GM13976 (cell line): ENCODE results near the gene MEF2C.

Experiments used
- DNase-seq: peaks from one replicate; pipeline ENCODE4 v3.0.0; 2012; ENCODE audit warnings: low spot score
- CTCF ChIP-seq: IDR thresholded peaks from 2 replicates; pipeline ENCODE4 v1.5.1; 2012; ENCODE audit warnings: borderline replicate concordance, mild to moderate bottlenecking; ENCODE audit not compliant: insufficient read depth; ENCODE audit errors: extremely low read depth, missing control alignments, control extremely low read depth
- in situ Hi-C: fragments of 300-500 bp; cut with MboI; formaldehyde crosslinking; loops from one replicate; pipeline ENCODE4 v1.12.0; 2022; ENCODE audit warnings: low sequenced_read_pairs, mixed read lengths, inconsistent platforms; ENCODE audit not compliant: unreplicated experiment

Gene MEF2C

GRCh38 chr5:88695232-88695631 lies 187.8 kb downstream of the MEF2C start:
- no peak for TF ChIP-seq CTCF
- in situ Hi-C loops = no loop called here
- DNase-seq = no peak

GRCh38 chr5:88694023-88694679 lies 188.8 kb downstream of the MEF2C start:
- in situ Hi-C loops = no loop called here
- peak; percentile 12 for DNase-seq
- no peak for TF ChIP-seq CTCF

GRCh38 chr5:88693071-88693932 lies 189.7 kb downstream of the MEF2C start:
- in situ Hi-C loops = no loop called here
- no peak for TF ChIP-seq CTCF
- DNase-seq = peak; percentile 29

- TF ChIP-seq CTCF = no peak
- DNase-seq = peak; percentile 33
- in situ Hi-C loops = no loop called here
Measured at GRCh38 chr5:88691945-88692868, 190.8 kb downstream of the MEF2C start.

GRCh38 chr5:88691230-88691582 lies 191.8 kb downstream of the MEF2C start:
- in situ Hi-C loops = no loop called here
- no peak for DNase-seq
- no peak for TF ChIP-seq CTCF

- DNase-seq = peak; percentile 85
- in situ Hi-C loops = no loop called here
- TF ChIP-seq CTCF = peak; percentile 98
Measured at GRCh38 chr5:88690409-88691229, 192.4 kb downstream of the MEF2C start.
